Hepatocyte (in vitro differentiated cells): ENCODE measurements around the gene VN1R5.

ENCODE experiments used
- CTCF ChIP-seq: fragments of 200-600 bp; sonication (generic); IDR thresholded peaks from 2 replicates; pipeline ENCODE4 v1.5.1; 2016; ENCODE audit warnings: antibody characterized with exemption, mild to moderate bottlenecking; ENCODE audit not compliant: poor library complexity
- EZH2 ChIP-seq: fragments of 200-600 bp; sonication (generic); IDR thresholded peaks from 2 replicates; pipeline ENCODE4 v1.6.1; 2016; ENCODE audit warnings: antibody characterized with exemption, mild to moderate bottlenecking, borderline replicate concordance

GRCh38 chr1:247228133-247228532 is 27.7 kb upstream of the VN1R5 start:
- TF ChIP-seq CTCF (no peak), EZH2 (no peak)
